Left kidney (tissue), 2 donors: ENCODE data around the gene MKRN2OS. TPM values are rescaled to one million over a fixed set of nuclear protein-coding genes. Genes with fewer than 3 reads are reported as not detected.
"Not testable (repeated sequence)": the region's sequence is repeated elsewhere in the genome, so short reads cannot be mapped to it uniquely, and the experiment has no call there.

Experiments used
- DNase-seq: peaks from one replicate; pipeline ENCODE4 v3.0.0-alpha.2; 2013
- polyA plus RNA-seq: library from polyadenylated mRNA; unstranded; fragments of 120-200 nt; gene quantifications from one replicate; pipeline ENCODE4 v1.2.1, GENCODE V29; 2013; ENCODE audit not compliant: insufficient read length

Gene MKRN2OS
- polyA plus RNA-seq, 1 donor = 2.6 TPM

DNA sequence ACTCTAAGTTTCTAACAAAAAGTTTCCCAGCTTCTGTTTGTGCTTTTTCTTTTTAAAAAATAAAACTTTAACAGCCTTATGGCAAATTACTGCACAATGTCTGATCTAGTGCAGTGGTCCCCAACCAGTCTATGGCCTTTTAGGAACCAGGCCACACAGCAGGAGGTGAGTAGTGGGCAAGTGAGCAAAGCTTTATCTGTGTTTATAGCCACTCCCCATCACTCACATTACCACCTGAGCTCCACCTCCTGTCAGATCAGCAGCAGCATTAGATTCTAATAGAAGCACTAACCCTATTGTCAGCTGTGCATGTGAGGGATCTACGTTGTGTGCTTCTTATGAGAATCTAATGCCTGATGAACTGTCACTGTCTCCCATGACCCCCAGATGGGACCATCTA lies 17.2 kb upstream of the MKRN2OS start:
- no peak for DNase-seq

DNA sequence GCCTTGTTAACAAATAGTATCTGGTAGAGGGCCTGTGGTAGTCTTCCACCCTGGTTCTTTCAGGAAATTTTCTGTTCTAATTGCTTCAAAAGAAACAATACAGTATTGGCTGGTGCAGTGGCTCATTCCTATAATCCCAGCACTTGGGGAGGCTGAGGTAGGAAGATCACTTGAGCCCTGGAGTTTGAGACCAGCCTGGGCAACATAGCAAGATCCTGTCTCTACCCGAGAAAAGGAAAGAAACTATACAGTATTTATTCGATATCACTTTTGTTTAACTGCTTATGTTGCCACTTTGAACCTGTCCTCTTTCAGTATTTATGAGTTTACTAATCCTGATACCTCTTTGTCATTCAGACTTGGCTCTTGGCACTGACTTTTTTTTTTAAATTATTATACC lies 16.1 kb upstream of the MKRN2OS start:
- no peak for DNase-seq

DNA sequence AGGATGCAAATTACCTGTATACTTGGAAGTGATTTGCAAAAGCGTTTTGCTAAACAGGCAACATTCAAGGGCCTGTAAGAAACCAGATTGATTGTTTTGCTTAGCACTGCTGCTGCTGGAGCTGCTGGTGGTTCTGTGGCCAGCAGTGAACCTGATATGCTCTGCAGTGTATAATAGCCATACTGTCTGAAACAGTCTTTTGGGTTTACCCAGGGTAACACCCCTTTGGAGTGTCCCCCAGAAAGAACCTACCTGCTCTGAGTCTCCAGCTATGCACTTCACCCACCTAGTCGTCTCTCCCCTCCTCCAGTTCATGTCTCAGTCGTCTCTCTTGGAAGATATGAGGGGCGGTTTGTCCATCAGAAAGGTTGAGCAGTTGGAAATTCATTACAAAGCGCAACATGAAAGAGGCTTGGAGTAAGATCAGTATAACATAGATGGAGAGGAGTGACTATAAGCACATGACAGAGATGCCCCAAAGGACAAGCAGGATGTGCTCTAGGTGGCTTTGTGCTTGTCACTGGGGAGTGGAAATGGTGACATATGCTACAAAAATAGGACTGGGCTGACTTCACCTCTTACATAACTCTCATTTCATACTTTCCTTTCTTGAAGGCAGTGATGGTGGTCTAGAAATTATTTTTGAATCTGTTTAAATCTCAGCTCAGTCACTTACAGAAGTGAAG lies 15.3 kb upstream of the MKRN2OS start:
- DNase-seq = no peak

DNA sequence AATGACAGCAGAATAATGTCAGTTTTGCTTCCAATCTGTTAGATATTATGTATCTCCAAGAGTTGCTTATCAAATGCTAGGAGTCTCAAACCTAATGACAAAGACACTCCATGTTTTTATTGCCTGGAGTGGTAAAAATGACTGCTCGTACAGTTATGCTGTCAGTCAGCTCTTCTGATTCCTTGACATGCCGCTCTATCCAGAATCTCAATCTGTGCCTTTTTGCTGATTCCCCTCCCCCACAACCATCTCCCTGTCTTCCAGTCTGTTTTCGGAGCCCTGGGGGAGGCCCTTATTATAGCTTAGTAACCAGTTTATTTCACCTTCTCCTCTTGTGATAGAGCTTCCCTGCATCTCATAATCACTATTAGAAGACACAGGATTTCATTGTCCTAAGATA lies 14.2 kb upstream of the MKRN2OS start:
- no peak for DNase-seq

DNA sequence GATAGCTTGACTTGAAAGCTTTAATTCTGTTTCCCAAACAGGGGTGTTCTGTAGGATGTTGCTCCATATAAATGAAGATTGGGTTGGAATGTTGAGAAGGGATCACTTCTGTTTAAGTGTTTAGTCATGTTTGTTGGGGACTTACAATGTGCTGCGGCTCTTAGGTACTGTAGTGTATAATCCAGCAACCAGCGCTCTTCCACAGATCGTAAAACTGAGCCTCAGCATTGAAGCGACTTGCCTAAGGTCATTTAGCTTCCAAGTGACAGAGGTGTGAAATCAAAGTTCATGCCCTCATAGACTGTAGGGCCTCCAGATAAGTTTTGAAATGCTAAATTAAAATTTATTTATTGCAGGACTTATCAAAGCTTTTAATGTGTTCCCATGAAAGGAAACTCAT lies 13.4 kb upstream of the MKRN2OS start:
- no peak for DNase-seq

DNA sequence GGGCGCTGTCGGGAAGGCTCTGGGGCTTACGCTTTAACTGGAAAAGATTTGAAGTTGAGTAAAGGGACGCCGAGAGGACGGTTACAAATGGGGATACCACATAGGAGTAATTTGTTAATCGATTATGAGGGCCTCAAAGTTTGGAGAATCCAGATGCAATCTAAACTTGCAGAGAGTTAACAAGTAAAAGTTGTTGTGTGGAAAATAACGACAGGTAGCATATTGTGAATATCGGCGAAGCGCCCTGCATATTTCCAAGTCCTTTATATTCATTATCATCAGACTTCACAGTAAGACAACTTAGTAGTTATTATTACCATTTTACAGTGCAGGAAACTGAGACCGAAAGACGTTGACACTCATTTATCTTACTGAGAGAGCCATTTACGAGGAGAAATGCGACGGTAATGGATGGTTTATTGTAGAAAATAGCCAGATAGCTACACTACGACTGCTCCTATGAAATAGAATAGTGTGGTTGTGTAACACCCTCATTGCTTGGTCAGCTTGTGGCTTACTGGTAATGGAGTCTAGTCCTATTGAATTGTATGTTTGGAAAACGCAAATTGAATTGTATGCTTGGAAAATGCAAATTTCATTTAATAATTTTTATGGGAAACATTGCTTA lies 12.3 kb upstream of the MKRN2OS start:
- no peak for DNase-seq

DNA sequence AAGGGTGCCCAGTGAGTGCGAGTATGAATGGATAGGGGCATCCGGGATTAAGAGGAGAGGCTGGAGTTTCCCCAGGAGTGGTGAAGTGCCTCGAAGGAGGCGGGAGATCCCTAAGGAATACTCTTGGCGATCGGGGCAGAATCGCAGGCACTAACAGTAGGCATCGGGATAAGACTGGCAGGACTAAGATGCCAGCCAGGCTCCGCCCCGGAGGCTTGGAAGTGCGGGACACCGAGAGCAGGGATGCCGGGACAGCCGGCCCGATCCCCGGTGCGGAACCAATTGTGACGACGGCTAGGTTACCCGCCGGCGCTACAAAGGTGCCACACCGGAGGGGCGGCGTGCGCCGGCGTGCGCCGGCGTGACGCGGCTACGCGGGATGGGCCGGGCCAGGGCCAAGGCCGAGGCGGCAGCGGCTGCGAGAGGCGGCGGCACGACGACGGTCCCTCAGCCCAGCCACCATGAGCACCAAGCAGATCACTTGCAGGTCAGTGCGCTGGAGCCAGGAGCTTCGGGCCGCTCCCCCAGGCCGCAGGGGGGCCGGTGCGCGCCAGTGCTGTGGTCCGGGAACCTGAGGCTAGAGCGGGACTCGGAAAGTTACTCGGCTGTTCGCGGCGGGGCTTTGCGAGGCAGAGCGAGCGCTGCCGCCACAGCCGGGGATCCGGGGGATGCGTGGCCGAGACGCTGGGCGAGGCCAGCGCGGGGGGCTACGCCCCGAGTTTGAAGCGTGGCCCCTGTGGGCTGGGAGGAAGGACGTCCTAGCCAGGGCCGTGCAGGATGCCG lies 11.6 kb upstream of the MKRN2OS start, which contains the start of gene MKRN2:
Gene MKRN2 (plus strand): TSS at position 398 of the 783 bp plus-strand sequence. CDS start 64 bp downstream, at position 462.
- DNase-seq = peak; percentile 89

DNA sequence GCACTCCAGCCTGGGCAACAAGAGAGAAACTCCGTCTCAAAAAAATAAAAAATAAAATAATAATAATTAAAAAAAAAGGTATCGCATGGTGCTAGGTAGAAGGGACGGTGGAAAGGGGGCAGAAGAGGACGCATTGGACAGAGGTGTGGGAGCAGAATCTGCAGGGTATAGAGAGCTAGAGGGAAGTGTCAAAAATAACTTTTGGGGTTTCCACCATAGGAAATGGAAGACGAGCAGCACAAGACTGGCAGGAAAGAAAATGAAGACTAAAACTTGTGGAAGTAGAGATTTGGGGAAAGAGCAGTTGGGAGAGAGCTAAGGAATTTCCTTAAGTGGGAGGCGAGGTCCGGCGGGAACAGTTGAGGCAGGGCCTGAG lies 11.0 kb upstream of the MKRN2OS start:
- no peak for DNase-seq

DNA sequence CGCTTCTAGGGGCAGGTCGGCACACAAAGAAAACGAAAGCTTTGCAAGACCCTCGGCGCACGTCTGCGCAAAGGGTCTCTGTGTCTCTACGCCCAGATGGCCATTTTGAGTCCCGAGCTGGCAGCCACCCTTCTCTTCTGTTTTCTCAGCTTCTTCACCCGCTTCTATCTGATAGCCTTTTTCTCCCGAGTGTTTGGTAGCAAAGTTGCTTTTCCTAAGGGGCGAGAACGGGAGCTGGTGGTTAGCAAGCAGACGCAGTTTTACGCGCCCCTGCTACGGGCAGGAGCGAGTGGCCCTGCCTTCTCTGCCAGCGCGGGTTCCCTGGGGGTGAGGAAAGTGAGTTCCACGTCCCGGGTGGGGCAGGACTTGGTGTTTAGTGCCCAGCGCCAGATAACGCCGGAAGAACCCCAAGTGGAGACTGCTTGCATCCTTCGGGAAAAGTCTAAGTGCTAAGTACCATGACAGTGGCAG lies 8.7 kb upstream of the MKRN2OS start:
- DNase-seq = peak; percentile 35

DNA sequence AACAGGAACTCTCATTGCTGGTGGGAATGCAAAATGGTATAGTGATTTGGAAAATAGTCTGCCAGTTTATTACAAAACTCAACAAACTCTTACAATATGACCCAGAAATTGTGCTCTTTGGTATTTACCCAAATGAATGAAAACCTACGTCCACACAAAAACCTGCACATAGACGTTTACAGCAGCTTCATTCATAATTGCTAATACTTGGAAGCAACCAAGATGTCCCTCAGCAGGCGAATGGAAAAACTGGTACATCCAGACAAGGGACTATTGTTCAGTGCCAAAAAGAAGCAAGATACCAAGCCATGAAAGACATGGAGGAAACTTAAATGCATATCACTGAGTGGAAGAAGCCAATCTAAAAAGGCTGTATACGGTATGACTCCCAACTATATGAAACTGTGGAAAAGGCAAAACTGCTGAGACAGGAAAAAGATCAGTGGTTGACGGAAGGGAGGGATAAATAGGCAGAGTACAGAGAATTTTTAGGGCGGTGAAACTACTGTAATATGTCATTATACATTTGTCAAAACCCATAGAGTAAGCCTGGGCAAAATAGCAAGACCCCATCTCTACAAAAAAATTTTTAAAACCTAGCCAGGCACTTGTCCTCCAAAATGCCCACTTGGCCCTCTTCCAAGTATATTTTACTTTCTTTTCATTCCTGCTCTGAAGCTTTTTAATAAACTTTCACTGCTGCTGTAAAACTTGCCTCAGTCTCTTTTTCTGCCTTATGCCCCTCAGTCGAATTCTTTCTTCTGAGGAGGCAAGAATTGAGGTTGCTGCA lies 4.9 kb upstream of the MKRN2OS start:
- DNase-seq = no peak

DNA sequence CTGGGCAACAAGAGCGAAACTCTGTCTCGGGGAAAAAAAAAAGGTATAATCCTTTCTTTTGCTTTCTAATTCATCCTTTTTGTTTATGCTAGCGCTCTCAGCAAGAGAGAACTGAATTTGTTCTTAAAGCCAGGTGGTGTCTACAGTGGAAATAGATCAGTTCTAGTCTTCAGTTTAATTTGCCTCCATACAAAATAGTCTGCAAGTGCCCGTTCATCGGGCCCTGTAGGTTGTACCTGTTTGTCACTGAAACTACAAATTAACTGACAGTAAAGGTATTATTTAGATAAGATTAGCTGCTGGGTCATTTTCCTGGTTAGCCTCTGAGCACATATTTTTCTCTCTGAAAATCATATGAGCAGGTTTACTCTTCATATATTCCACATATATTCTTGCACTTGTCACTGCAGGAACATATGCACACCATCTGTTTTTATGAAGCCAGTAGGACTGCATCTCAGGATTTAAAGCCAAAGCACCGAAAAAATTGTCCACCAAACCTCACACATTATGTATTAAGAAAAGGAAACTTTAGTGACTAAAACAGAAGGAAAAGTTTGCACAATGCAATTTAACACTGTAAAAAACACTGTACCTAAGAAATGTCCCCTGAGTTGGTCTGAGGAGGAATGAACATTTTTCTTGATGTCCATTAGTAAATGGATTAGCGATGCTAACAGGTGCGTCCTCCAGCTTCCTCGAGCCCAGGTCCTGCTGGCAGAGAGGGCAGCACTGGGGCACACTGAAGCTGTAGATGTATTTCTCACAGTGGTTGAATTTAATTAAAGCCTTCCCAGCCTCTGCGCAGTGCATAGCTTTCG lies 437 bp downstream of the MKRN2OS start:
- no peak for DNase-seq

DNA sequence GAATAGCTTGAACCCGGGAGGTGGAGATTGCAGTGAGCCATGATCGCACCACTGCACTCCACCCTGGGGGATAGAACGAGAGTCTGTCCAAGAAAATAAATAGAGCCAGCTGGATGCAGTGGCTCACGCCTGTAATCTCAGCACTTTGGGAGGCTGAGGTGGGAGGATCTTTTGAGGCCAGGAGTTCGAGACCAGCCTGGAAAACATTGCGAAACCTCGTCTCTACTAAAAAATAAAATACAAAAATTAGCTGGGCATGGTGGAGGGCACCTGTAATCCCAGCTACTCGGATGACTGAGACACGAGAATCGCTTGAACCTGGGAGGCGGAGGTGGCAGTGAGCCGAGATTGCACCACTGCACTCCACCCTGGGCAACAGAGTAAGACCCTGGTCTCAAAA lies 1.8 kb downstream of the MKRN2OS start:
- DNase-seq = not testable (repeated sequence)

DNA sequence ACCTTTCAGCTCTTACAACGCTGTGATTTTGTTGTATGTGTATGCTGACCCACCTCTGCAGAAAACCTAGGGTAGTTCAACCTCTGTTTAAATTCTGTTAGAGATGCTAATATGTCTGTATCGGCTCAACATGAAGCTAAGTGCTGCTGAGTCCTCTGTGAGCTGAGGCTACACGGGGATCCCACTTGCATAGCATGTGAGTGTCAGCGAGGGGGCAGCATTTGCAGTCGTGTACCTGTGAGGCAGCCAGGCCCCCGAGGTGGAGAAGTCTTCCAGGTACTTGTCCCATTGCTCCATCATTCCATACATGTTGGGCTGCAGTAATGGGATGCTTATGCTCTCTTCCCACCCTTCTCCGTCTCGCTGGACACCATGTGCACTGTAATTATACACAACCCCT lies 3.7 kb downstream of the MKRN2OS start:
- no peak for DNase-seq

DNA sequence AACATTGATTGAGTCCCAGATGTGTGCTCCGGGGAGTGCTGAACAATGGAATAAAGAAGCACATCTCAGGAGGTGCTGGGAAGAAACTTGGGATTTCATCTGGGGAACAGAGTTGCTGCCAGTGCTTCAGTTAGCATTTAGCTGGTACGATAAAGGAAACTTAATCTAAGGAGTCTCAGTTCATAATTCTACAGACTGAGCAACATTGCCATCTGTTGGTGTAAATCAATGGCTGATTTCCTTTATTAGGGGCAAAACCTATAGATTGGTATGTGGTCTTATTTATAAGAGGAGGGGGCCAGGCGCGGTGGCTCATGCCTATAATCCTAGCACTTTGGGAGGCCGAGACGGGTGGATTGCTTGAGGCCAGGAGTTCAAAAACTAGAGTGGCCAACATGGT lies 8.9 kb downstream of the MKRN2OS start:
- DNase-seq = no peak

DNA sequence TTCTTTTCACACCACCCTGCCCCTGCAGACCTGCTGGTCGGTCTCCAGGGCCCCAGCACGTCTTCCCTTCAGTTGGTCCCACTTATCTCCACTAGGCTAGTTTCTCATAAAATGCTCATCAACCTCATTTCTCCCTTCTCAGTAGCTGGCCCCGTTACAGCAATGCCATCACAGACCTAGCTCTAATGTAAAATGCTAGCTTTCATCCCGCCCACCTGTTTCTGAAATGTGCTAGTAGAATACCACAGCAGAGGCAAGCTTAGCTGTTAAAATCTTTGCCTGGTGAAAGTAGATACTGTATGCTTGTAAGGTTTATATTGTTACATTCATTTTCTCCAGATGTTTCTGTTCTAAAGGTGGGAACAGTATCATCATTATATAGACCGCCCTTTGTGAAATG lies 13.1 kb downstream of the MKRN2OS start:
- DNase-seq = no peak

DNA sequence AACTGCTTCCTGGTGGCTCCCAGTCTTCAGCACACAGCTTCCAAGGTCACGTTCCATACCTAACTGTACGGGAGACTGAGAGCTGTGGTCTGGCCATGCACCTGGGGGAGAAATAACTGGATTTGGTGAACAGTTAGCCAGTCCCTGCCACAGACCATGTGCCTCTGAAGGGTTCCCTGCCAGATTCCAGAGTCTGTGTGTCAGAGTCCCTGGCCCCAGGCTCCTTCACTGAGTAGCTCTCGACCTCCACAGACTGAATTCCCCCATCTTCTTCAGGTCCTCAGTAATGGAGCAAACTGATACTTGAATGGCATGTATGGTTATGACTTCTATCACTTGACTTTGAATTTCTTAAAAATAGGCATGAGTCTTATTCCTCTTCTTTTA lies 17.5 kb downstream of the MKRN2OS start:
- DNase-seq = no peak

DNA sequence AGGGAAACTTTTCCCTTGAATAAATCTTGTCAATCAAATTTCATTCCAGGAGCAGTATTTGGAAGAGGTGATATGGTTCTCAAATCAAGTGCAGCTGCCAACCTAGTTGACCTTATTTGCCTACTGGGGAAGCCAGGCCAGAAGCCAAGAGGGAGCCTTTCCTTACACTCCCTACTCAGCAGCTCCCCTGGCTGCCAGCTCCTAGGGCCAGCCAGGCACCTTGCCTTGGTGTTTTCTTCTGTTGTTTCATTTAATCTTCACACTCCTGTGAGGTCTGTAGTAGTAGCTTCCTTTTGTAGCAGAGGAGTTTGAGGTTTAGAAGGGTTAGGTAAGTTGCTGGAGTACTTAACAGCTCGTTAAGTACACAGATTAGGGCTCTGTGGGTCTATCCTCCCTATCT lies 22.6 kb downstream of the MKRN2OS start:
- no peak for DNase-seq

DNA sequence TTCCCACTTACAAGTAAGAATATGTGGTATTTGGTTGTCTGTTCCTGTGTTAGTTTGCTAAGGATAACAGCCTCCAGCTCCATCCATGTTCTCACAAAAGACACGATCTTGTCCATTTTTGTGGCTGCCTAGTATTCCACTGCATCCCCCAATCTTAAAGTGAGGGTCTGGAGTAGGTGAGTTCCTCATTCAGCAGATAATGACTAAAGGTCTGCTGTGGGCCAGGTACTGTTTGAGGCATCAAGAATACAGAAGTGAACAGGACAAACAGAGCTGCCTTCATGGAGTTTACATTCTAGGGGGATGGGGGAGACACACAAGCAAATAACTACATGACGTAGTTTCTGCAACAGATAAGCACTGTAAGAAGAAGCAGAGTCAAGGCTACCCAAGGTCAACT lies 24.3 kb downstream of the MKRN2OS start:
- no peak for DNase-seq

DNA sequence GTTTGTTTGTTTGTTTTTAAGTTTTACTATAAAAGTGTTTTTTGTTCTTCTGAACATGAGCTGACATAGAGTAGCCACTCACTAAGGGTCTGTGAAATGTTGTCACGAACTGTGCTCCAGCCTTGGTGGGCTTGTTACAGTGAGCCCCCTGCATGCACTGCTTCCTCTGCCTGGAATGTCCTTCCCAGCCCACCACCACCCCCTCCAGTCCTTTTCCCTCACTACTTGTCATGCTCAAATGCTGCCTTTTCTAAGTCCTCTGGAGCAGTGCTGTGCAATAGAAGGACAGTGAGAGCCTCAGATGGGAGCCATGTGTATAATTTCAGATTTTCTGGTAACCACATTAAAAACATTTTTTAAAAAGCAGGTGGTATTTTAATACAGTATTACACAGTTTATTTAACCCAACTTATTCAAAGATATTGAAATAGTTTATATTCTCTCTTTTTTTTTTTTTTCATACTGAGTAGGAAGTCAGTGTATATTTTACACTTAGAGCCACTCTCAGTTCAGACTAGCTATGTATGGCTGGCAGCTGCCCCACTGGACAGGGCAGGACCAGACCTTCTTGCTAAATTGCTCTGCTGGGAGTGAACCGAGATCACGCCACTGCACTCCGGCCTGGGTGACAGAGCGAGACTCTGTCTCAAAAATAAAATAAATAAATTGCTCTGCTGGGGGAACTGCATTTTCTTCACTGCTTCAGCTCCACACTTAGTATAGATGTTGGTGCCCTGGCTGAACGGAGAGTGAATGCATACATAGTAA lies 26.9 kb downstream of the MKRN2OS start:
- no peak for DNase-seq

DNA sequence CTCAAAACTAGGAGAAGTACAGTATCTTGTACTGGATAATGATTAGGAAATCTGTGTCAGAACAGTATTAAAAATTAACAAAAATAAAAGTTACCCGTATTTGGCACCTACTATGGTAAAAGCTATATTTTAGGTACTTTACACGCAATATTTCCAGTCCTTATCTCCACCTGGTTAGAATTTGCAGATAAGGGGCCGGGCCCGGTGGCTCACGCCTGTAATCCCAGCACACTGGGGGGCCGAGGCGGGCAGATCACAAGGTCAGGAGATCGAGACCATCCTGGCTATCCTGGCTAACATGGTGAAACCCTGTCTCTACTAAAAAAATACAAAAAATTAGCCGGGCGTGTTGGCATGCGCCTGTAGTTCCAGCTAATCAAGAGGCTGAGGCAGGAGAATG lies 28.4 kb downstream of the MKRN2OS start:
- DNase-seq = no peak

DNA sequence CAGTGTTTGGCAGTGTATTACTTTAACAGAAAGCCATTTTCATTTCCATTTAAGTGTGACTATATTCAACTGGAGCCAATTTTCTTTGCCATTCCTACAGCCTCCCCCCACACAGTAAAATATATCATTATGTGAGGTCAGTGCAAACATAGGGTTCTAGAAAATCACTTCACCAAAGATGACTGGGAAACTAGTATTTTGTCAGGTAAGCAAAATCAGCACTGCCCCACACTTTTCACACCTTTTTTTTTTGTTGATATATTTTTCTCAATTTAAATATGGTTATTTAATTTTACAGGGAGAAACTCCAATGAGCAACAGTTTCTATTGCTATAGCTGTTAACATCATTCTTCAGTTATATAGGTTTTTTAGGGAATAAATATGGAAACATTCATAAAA lies 29.7 kb downstream of the MKRN2OS start:
- DNase-seq = no peak
